GM19351 (cell line): ENCODE data around the gene TNXB.
"Not testable (repeated sequence)": the region's sequence is repeated elsewhere in the genome, so short reads cannot be mapped to it uniquely, and the experiment has no call there.

Source experiments
- ATAC-seq: cut with Tn5 transposase; IDR thresholded peaks from one replicate; pipeline ENCODE4 v1.9.1; 2021; ENCODE audit warnings: mild to moderate bottlenecking, moderate library complexity; ENCODE audit not compliant: unreplicated experiment

TNXB gene

GRCh38 chr6:32109114-32109764, at the start of gene TNXB:
TSS of gene TNXB (minus strand) at chr6:32109338. CDS start at chr6:32098198, 11,140 bp downstream.
- ATAC-seq: no peak

GRCh38 chr6:32158052-32158451, 48.9 kb upstream of the TNXB start:
- no peak for ATAC-seq

DNA sequence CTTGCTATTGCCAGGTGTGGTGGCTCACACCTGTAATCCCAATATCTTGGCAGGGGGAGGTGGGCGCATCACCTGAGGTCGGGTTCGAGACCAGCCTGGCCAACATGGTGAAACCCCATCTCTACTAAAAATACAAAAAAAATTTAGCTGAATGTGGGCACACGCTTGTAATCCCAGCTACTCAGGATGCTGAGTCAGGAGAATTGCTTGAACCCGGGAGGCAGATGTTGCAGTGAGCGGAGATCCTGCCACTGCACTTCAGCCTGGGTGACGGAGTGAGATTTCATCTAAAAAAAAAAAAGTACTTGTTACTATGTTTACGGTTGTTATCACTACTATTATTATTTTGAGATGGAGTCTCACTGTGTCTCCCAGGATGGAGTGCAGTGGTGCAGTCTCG, 47.8 kb upstream of the TNXB start:
- no peak for ATAC-seq

GRCh38 chr6:32154514-32155161, 45.5 kb upstream of the TNXB start:
- ATAC-seq: peak; percentile 56

DNA sequence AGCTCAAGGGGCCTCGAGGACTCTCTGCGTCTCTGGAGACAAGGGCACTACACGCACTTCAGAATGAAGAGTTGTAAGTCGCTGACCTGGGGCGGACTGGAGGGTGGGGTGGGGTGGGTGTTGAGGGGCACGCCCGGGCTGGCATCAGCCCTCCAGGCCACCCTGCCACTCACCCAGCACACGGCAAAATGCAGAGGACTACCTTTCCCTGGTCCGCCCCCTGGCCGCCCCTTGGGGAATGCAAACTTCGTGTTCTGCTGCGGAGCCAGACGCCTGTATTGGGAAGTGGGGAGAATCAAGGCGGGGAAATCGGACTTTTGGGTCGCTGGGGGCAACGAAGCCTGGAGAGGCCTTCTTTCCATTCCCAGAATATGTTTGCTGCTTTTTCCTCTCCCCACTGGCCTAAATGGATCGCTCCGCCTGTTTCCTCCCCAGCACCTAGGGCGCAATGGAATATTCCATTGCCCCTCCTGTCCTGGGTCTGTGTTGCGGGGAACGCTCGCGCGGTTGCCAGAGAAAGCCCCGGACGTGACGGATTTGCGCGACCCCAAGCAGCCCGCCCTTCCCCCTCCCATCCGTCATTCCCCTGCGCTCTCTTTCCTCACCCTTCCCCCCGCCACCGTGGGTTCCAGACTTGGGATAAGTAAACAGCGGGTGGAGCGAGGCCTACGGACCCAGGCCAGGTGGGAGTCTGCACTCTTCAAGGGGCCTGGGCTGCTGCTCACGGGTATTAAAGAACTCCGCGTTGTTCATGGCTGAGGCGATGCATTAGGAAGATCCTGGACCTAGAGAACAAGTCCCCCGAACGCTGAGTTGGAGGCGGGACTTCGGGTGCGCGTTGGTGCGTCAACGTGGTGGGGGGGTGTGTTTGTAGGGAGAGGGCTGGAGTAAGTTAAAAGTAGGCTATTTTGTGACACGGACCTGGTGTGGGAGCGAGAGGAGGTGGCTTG, 44.7 kb upstream of the TNXB start, which contains the start of gene PPT2:
TSS of gene PPT2 (plus strand) at position 578 of the 950 bp plus-strand sequence. CDS start 454 bp downstream, outside the sequence.
- no peak for ATAC-seq

GRCh38 chr6:32152769-32153563, 43.8 kb upstream of the TNXB start:
- ATAC-seq: no peak

DNA sequence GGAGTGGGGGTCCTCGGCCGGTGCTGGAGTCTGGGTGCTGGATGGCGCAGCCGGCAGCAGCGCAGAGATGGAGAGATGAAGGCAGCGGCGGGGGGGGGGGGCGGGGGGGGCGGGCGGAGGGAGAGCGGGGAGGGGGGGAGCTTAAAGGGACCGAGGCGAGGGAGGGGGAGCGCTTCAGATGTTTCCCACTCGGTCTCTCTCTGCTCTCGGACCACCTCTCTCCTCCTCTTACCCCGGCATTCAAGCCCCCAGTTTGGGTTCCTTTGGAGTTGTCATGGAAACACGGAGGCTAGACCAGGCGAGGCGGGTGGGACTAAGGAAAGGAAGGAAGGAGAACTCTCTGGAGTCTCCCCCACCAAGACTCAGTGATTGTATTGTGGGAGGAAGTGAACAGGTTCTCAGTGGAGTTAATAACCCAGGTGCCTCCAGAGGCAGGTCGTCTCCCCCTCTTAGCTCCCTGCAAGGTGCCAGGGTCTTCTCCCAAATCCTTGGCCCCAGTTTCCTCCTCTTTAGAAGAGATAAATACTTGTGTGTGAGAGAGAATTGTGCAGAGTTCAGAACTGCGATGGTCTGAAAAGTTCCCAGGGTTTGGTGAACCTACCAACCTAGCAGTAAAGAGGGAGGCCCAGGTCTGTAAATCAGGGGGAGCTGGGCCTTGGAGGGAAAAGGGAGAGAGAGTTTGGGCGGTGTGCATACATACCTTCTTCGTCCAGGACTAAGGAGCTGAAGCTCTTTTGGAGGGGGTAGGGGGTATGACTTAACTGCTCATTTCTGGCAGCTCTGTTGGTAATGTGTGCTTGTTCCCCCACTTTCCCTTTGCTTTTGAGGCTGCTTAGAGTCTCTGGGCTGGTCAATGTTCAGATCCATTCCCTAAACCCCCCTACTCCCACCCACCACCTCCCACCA, 43.0 kb upstream of the TNXB start, which contains the start of gene PRRT1:
TSS of gene PRRT1 (minus strand) at position 77 of the 906 bp plus-strand sequence. CDS start 112 bp downstream, outside the sequence.
- ATAC-seq: no peak

- no peak for ATAC-seq
Measured at GRCh38 chr6:32151181-32151862, 42.2 kb upstream of the TNXB start.

GRCh38 chr6:32149932-32150870, 41.1 kb upstream of the TNXB start:
- no peak for ATAC-seq

- no peak for ATAC-seq
Measured at GRCh38 chr6:32149092-32149755, 40.1 kb upstream of the TNXB start.

DNA sequence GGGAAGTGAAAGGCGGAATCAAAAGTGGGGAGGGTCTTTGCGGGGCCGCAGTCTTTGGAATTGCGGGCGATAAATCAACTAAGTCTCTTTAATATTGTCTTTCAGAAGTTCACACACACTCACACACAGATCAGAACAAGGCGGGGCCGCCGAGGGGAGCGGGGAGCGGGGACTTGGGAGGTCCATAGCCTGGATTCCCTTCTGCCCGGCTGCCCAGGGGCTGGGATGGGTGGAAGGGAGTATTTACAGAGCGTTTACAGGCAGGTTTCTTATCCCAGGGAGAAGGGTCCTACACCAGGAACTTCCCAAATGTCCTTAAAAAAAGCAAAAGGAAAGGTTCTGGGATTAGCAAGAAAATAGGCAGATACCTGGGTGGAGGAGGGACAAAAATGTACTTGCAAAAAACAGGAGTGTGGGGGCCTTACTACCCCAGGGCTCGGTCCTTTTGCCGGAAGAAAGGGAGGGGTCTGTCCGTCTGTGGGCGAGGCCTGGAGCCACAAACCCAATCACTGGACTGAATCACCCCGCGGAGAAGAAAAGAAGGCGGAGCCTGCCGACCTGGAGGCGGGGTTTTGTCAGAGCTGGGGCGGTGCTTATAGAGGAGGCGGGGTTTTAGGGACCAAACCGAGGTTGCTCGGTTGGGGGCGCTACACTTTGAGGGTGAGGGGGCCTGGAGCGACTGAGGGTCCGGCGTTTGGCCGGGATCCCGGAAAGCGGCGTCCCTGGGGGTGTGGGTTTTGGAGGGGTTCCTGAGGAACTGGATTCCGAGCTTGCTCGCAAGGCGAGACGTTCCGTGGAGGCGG, 39.4 kb upstream of the TNXB start:
- no peak for ATAC-seq

DNA sequence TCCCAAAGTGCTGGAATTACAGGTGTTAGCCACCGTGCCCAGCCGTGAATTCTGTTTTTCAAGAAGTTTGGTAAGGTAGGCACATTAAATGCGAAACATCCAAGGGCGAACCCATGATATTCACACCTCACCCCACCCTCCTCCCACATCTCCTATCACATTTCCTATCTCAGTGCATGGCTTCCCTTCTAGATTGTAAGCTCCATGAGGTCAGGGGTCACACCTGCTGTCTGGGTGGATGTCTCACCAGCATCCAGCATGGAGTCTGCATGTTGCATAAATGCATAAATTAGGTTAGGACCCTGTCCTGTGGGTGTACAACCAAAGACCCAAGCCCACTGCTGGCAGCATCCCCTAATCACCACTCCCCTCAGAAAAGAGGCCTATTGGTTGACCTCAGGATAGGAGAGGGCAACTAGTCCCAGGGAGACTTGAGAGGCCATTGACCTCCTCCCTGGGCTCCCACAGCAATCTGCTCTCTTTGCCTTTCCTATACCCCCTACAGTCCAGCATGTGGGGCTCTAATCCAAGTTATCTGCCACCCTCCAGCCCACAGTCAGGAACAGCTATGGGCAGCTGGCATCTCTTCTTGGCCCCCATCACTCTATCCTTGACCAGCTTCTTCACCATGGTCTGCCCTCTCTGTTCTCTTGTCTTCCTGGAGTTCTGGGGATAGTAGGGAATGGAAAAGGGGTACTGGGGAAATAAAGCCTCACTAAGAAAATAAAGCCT, 38.4 kb upstream of the TNXB start:
- ATAC-seq: no peak

DNA sequence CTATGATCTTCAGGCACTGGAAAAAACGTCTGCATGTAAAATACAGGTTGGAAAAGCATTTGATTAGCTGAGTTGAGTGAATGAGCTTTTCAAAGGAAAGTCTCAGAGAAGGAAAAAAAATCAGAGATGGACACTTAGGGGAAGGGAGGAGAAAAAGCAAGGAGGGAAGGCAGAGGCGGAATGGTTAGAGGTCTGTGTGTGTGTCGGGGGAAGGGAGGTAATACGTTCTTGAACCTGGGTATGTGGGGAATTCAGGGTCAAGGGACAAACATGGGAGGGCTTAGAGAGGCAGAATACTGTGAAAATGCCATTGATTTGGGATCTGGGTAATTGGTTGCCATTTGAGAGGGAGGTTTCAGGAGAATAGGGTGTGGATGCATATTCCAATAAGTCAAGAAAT, 37.5 kb upstream of the TNXB start:
- no peak for ATAC-seq

GRCh38 chr6:32146287-32146686, 37.1 kb upstream of the TNXB start:
- no peak for ATAC-seq

GRCh38 chr6:32144238-32144637, 35.1 kb upstream of the TNXB start:
- ATAC-seq: not testable (repeated sequence)
